Stomach smooth muscle (tissue), 2 donors: ENCODE results near the gene CAPN12.

Experiments used
- H3K27ac ChIP-seq: one replicate; pipeline ENCODE4 v1.7.0; 2013; ENCODE audit warnings: mild to moderate bottlenecking, low read length, inconsistent platforms
- H3K27me3 ChIP-seq, 2 donors: one replicate each; pipeline ENCODE4 v1.7.0; 2013; ENCODE audit warnings: low read length in 2 of 2; ENCODE audit not compliant: insufficient read depth in 2 of 2, control insufficient read depth in 1 of 2
- H3K36me3 ChIP-seq, 2 donors: one replicate each; pipeline ENCODE4 v1.7.0; 2013; ENCODE audit warnings: low read length in 2 of 2; ENCODE audit not compliant: control insufficient read depth in 2 of 2, insufficient read depth in 2 of 2
- H3K4me1 ChIP-seq: one replicate; pipeline ENCODE4 v1.7.0; 2013; ENCODE audit warnings: low read length; ENCODE audit not compliant: control insufficient read depth, insufficient read depth
- H3K4me3 ChIP-seq, 2 donors: one replicate each; pipeline ENCODE4 v1.7.0; 2013; ENCODE audit warnings: low read length in 2 of 2
- H3K9ac ChIP-seq, 2 donors: one replicate each; pipeline ENCODE4 v1.7.0; 2013; ENCODE audit warnings: low read length in 2 of 2, mild to moderate bottlenecking in 1 of 2
- H3K9me3 ChIP-seq, 2 donors: one replicate each; pipeline ENCODE4 v1.7.0; 2013; ENCODE audit warnings: low read length in 2 of 2; ENCODE audit not compliant: control insufficient read depth in 2 of 2
- donor health status: healthy.
- donor health status: Pancreatic carcinoma.

CAPN12 gene

DNA sequence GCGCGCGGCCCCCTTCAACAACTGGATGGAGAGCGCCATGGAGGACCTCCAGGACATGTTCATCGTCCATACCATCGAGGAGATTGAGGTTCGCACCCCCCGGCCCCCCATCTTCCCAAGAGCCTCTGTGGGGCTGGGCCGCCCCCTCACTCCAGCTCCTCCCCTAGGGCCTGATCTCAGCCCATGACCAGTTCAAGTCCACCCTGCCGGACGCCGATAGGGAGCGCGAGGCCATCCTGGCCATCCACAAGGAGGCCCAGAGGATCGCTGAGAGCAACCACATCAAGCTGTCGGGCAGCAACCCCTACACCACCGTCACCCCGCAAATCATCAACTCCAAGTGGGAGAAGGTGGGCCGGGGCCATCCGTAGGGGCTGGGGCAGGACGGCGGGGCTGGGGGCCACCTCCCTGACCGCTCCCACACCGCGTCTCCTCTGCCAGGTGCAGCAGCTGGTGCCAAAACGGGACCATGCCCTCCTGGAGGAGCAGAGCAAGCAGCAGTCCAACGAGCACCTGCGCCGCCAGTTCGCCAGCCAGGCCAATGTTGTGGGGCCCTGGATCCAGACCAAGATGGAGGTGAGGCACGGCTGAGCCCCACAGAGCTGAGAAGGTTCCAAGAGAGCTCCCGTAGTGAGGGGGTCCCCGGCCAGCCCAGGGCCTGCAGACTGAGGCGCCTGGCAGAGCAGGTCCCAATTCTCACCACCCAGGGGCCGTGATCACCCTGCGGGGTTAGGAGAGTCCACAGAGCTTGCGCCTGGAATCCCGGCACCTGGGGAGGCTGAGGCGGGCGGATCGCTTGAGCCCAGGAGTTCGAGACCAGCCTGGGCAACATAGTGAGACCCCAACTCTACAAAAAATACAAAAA lies 20.1 kb downstream of the CAPN12 start:
- H3K9me3 ChIP-seq: no peaks in the 10 kb centered on the region
- H3K9ac ChIP-seq: no peak overlapping the region
- no peaks in the 10 kb centered on the region for H3K27me3 ChIP-seq
- H3K27ac ChIP-seq: no peak overlapping the region
- peaks cover 62 to 67% of the 10 kb centered on the region in 2 donors for H3K36me3 ChIP-seq
- H3K4me1 ChIP-seq: peaks cover 37% of the 10 kb centered on the region
- H3K4me3 ChIP-seq: no peak overlapping the region

GRCh38 chr19:38723606-38723965 lies 20.7 kb downstream of the CAPN12 start:
- H3K9me3 ChIP-seq: no peaks in the 10 kb centered on the region
- no peak overlapping the region for H3K4me3 ChIP-seq
- H3K36me3 ChIP-seq: peaks cover 66 to 74% of the 10 kb centered on the region in 2 donors
- no peak overlapping the region for H3K27ac ChIP-seq
- H3K4me1 ChIP-seq: peaks cover 42% of the 10 kb centered on the region
- H3K27me3 ChIP-seq: no peaks in the 10 kb centered on the region
- no peak overlapping the region for H3K9ac ChIP-seq

GRCh38 chr19:38722947-38723605 lies 21.2 kb downstream of the CAPN12 start:
- Histone ChIP-seq H3K9me3 (no peaks in the 10 kb centered on the region), H3K36me3 (peaks cover 66 to 76% of the 10 kb centered on the region in 2 donors), H3K4me1 (peaks cover 43% of the 10 kb centered on the region), H3K27ac (peak overlapping the region; percentile 46), H3K9ac (no peak overlapping the region), H3K4me3 (no peak overlapping the region), H3K27me3 (no peaks in the 10 kb centered on the region)

DNA sequence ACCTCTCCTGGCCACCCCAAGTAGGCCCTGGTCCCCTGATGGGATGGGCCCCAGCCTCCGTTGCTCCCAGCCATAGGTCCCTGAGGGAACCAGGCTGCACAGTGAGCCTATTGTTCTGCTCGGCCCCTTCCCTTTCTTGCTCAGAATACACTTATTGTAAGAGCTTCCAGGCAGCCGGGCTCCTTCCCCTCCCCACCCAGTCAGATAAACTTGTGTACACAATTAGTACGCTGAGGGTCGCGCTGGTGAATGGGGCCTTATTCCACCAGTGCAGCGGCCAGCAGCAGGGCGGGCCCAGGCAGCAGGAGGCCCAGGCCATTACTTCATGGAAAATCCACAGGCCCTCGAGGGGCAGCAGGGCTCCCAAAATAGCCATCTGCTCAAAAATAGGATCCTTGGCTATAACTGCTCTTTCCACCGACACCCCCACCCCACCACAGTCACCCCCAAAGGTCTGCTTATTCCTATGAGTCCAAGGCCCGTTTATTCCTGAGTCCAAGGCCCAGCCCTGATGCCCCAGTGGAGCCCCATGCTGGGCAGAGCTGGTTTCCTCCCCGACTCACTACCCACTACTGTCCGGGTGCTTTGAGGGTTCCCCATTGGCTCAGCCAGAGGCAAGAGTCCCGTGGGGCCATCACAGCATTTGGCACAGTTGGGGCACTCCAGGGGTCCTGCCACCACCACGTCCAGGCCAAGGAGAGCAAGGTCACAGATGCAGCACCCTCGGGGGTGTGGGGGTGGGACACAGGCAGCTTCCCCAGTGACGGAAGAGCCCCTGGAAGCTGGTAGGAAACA lies 22.1 kb downstream of the CAPN12 start:
- no peak overlapping the region for H3K4me3 ChIP-seq
- peaks cover 42% of the 10 kb centered on the region for H3K4me1 ChIP-seq
- peaks cover 73 to 81% of the 10 kb centered on the region in 2 donors for H3K36me3 ChIP-seq
- H3K27me3 ChIP-seq: no peaks in the 10 kb centered on the region
- H3K27ac ChIP-seq: peak overlapping the region; percentile 46
- no peaks in the 10 kb centered on the region for H3K9me3 ChIP-seq
- peak overlapping the region in 1 of 2 donors; percentile 9 for H3K9ac ChIP-seq

- no peak overlapping the region for H3K9ac ChIP-seq
Observed at GRCh38 chr19:38721496-38721895, 22.8 kb downstream of the CAPN12 start.

DNA sequence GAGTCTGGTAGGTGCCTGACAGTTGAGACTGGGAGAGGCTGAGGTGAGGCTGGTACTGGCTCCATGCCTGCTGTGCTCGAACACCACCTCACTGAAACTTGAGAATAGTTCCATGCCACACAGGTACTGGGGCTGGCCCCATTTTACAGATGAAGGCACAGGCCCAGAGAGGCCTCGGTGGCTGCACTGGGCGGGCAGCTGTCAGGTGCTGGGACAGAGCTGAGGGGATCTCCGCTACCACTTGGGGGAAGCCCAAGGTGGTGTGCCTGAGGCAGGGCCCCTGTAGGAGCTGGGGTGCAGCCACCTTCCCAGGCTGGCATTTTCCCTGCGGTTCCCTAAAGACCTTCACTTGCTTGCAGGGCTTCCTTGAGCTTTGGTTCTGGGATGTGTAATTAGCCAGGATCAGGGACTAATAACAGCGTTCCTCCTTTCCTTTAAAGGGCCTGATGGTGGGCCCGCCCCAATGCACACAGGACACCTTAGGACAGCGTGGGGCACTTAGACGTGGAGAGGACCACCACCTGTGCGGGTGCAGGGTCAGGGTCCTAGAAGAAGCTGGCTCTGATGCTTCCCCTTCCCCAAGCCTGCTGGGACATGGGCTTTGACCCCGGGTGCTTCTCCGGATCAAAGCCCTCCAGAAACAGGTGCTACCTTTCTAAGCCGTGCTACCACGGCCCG lies 23.6 kb downstream of the CAPN12 start:
- peaks cover 45% of the 10 kb centered on the region for H3K4me1 ChIP-seq
- peaks cover 65 to 79% of the 10 kb centered on the region in 2 donors for H3K36me3 ChIP-seq
- H3K4me3 ChIP-seq: no peak overlapping the region
- H3K9me3 ChIP-seq: no peaks in the 10 kb centered on the region
- H3K27me3 ChIP-seq: no peaks in the 10 kb centered on the region
- peak overlapping the region; percentile 55 for H3K27ac ChIP-seq
- no peak overlapping the region for H3K9ac ChIP-seq

More at GRCh38 chr19:38721496-38721895, 22.8 kb downstream of the CAPN12 start:
- no peaks in the 10 kb centered on the region for H3K27me3 ChIP-seq
- peak overlapping the region; percentile 46 for H3K27ac ChIP-seq
- peaks cover 72 to 79% of the 10 kb centered on the region in 2 donors for H3K36me3 ChIP-seq
- H3K9me3 ChIP-seq: no peaks in the 10 kb centered on the region
- peaks cover 40% of the 10 kb centered on the region for H3K4me1 ChIP-seq
- H3K4me3 ChIP-seq: no peak overlapping the region

DNA sequence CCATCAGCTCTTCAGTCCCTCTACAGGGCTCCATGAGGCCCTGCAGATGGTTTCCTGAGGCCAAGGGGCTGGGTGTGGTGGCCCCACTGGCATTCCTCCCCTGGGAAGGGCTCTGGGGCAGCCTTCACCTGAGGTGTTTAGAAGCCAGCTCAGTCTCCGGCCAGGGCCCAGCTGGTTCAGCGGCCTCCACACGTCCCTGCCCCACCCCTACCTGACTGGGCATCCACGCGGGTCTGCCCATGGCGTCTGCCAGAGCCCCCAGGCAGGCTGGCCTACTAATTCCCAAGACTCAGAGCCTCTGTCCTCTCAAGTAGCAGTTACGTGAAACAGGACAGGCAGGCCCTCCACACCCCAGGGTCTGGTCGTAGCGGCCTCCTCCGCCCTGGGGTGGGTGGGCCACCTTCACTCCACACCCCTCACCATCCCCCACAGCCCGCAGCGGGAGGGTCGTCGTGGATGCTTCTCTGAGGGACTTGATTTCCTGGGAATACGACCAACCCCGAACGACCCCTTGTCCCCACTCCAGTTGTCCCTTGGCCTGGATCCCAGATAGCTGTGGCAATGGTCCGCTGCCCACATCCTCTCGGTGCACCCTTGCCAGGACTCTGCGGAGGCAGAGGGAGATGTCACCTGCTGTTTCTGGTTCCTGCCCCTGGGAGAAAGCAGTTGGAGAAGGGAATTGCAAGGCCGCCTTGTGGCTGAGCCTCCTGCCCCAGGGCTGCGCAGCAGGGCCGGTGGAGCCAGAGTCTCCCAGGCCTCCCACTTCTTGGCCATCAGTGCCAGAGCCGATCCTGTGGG lies 24.3 kb downstream of the CAPN12 start:
- Histone ChIP-seq H3K4me3 (no peak overlapping the region), H3K9me3 (no peaks in the 10 kb centered on the region), H3K27ac (peak overlapping the region; percentile 55), H3K4me1 (peaks cover 47% of the 10 kb centered on the region), H3K9ac (no peak overlapping the region), H3K27me3 (no peaks in the 10 kb centered on the region), H3K36me3 (peaks cover 57 to 75% of the 10 kb centered on the region in 2 donors)

GRCh38 chr19:38718747-38719543 lies 25.3 kb downstream of the CAPN12 start:
- H3K36me3 ChIP-seq: peaks cover 56 to 75% of the 10 kb centered on the region in 2 donors
- no peak overlapping the region for H3K4me3 ChIP-seq
- no peaks in the 10 kb centered on the region for H3K9me3 ChIP-seq
- no peaks in the 10 kb centered on the region for H3K27me3 ChIP-seq
- H3K4me1 ChIP-seq: peaks cover 57% of the 10 kb centered on the region
- H3K27ac ChIP-seq: peak overlapping the region; percentile 55
- H3K9ac ChIP-seq: no peak overlapping the region

DNA sequence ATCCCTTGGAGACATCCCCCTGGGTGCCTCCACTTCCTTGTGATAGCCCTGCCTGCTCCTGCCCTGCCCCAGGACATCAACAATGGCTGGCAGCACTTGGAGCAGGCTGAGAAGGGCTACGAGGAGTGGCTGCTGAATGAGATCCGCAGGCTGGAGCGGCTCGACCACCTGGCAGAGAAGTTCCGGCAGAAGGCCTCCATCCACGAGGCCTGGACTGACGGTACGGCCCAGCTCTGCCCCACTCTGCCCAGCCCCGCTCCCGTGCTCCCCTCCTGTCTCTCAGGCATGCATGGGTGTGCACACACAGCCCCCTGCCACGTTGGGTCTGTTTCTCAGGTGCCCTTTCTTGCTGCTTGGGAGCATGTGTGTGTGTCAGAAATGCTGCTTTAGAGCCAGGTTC lies 26.4 kb downstream of the CAPN12 start:
- Histone ChIP-seq H3K36me3 (peaks cover 53 to 66% of the 10 kb centered on the region in 2 donors), H3K27ac (no peak overlapping the region), H3K4me3 (no peak overlapping the region), H3K9ac (no peak overlapping the region), H3K9me3 (no peaks in the 10 kb centered on the region), H3K27me3 (no peaks in the 10 kb centered on the region), H3K4me1 (peaks cover 66% of the 10 kb centered on the region)
